ENCODE results near the gene TSPYL2.

TSPYL2 gene

GRCh38 chrX:53093748-53094581 is 11.8 kb downstream of the TSPYL2 start, which contains the start of gene KANTR:
Gene KANTR, plus strand, starts transcription at chrX:53094142. Its CDS starts 30,131 bp downstream, at chrX:53124273.
- FAIRE-seq, result no peak
- peak; percentile 66 for DNase-seq (ENCODE audit: insufficient read length, low spot score)
- TF ChIP-seq CTCF (IDR thresholded peaks at IDR 0.05; ENCODE audit: insufficient read depth, missing control alignments), result no peak

GRCh38 chrX:53094582-53094905 is 12.4 kb downstream of the TSPYL2 start:
- DNase-seq (ENCODE audit: insufficient read length, low spot score) (no peak), FAIRE-seq (no peak)
- TF ChIP-seq CTCF (IDR thresholded peaks at IDR 0.05; ENCODE audit: insufficient read depth, missing control alignments), result no peak

- no peak for FAIRE-seq
- DNase-seq (ENCODE audit: insufficient read length, low spot score), result no peak
- no peak for TF ChIP-seq CTCF (IDR thresholded peaks at IDR 0.05; ENCODE audit: insufficient read depth, missing control alignments)
These were observed 13.6 kb downstream of the TSPYL2 start for GRCh38 chrX:53095796-53096195.

- DNase-seq (ENCODE audit: insufficient read length, low spot score) (no peak), FAIRE-seq (no peak)
- TF ChIP-seq CTCF (IDR thresholded peaks at IDR 0.05; ENCODE audit: insufficient read depth, missing control alignments), result no peak
These were observed 32.8 kb downstream of the TSPYL2 start for GRCh38 chrX:53114864-53115549.

GRCh38 chrX:53115550-53115874 is 33.3 kb downstream of the TSPYL2 start:
- FAIRE-seq (no peak), DNase-seq (ENCODE audit: insufficient read length, low spot score) (no peak)
- no peak for TF ChIP-seq CTCF (IDR thresholded peaks at IDR 0.05; ENCODE audit: insufficient read depth, missing control alignments)

GRCh38 chrX:53116101-53116500 is 33.9 kb downstream of the TSPYL2 start:
- FAIRE-seq (no peak), DNase-seq (ENCODE audit: insufficient read length, low spot score) (no peak)
- no peak for TF ChIP-seq CTCF (IDR thresholded peaks at IDR 0.05; ENCODE audit: insufficient read depth, missing control alignments)

- no peak for DNase-seq (ENCODE audit: insufficient read length, low spot score)
- TF ChIP-seq CTCF (IDR thresholded peaks at IDR 0.05; ENCODE audit: insufficient read depth, missing control alignments), result no peak
- FAIRE-seq, result no peak
These were observed 39.8 kb downstream of the TSPYL2 start for GRCh38 chrX:53122013-53122412.
